ENCODE measurements around the gene CARNS1. TPM values are rescaled to one million over a fixed set of nuclear protein-coding genes. Genes with fewer than 3 reads are reported as not detected.

CARNS1 gene
- total and polyA plus RNA-seq, 8 donors: 0.39 to 2.2 (median 0.90) TPM

DNA sequence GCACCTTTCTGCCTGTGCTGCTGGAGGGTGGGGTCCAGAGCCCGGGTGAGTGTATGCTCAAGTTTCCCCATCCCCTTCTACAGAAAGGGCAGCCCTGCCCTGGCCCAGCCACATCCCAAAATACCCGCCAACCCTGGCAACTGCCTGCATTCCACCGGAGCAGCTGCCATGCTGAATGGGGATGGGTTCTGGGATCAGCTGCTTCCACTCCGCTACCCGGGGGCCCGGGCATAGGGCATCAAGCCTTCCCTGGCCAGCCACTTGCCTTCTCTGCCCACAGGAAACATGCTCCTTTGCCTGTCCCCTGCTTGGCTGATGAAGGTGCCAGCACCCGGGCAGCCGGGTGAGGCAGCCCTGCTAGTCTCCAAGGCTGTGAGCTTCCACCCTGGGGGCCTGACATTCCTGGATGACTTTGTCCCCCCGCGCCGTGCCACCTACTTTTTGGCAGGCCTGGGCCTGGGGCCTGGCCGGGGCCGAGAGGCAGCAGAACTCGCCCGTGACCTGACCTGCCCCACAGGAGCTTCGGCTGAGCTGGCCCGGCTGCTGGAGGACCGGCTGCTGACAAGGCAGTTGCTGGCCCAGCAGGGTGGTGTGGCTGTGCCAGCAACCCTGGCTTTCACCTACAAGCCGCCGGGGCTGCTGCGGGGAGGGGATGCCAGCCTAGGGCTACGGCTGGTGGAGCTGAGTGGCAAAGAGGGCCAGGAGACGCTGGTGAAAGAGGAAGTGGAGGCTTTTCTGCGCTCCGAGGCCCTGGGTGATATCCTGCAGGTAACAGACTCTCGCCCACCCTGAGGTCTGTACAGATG is 3.2 kb downstream of the CARNS1 start:
- no peaks in the 10 kb centered on the region for H3K9me3 ChIP-seq
- 42 to 50% methylated on average over 26 of the region's 26 CpGs for WGBS, 2 donors
- H3K36me3 ChIP-seq: no peaks in the 10 kb centered on the region
- intact Hi-C loops (cut with DNase I): loop anchor here in 1 of 3 donors (10.0 kb wide), 1 partner anchor 86 kb away; the partner anchor contains the start of genes CDK2AP2 and PITPNM1
- ATAC-seq (peak; percentile 6 to 22 (median 8)), DNase-seq (peak in 5 of 6 donors; percentile 47 to 90 (median 73)), FAIRE-seq (no peak)
- H3K27me3 ChIP-seq: no peaks in the 10 kb centered on the region
- H3K4me1 ChIP-seq: peaks cover 0 to 14% (median 13%) of the 10 kb centered on the region in 3 donors
- H3K4me3 ChIP-seq: no peak overlapping the region
- H3K27ac ChIP-seq: no peak overlapping the region
- TF ChIP-seq, protein P1, sequence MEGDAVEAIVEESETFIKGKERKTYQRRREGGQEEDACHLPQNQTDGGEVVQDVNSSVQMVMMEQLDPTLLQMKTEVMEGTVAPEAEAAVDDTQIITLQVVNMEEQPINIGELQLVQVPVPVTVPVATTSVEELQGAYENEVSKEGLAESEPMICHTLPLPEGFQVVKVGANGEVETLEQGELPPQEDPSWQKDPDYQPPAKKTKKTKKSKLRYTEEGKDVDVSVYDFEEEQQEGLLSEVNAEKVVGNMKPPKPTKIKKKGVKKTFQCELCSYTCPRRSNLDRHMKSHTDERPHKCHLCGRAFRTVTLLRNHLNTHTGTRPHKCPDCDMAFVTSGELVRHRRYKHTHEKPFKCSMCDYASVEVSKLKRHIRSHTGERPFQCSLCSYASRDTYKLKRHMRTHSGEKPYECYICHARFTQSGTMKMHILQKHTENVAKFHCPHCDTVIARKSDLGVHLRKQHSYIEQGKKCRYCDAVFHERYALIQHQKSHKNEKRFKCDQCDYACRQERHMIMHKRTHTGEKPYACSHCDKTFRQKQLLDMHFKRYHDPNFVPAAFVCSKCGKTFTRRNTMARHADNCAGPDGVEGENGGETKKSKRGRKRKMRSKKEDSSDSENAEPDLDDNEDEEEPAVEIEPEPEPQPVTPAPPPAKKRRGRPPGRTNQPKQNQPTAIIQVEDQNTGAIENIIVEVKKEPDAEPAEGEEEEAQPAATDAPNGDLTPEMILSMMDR (IDR thresholded peaks at IDR 0.05): no peak

DNA sequence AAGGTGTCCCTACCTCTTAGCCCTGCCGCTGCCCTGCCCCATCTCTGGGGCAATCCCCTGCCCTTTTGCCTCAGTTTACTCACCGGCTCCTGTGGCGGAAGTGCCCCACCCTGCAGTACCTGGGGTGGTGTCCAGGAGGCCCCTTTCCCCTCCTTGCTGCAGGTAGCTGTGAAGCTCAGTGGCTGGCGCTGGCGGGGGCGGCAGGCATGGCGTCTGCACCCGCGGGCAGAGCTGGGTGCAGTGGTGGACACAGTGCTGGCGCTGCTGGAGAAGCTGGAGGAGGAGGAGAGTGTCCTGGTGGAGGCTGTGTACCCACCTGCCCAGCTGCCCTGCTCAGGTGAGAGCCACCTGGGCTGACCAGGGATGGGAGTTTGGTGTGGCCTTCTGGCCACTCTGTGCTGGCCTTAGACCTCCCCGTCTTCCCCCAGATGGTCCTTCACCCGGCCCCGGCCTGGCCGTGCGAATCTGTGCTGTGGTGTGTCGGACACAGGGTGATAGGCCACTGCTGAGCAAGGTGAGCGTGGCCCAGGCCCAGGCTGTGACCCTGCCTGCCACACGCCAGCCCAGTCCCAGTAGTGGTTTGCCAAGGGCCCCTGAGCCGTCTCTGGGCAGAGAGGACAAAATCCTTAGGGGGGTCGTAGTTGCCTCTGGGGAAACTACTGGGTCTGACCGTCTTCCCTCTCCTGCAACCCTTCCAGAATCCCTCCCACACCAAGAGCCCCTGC is 4.0 kb downstream of the CARNS1 start:
- 82 to 87% methylated on average over 21 of the region's 21 CpGs for WGBS, 2 donors
- ATAC-seq: no peak
- peaks cover 0 to 14% (median 13%) of the 10 kb centered on the region in 3 donors for H3K4me1 ChIP-seq
- TF ChIP-seq, protein P1 (IDR thresholded peaks at IDR 0.05): no peak
- peak in 2 of 6 donors; percentile 47 to 85 for DNase-seq
- no peaks in the 10 kb centered on the region for H3K9me3 ChIP-seq
- no peaks in the 10 kb centered on the region for H3K27me3 ChIP-seq
- H3K27ac ChIP-seq: peak overlapping the region in 1 of 4 donors; percentile 95
- H3K4me3 ChIP-seq: peak overlapping the region in 1 of 4 donors; percentile 66
- intact Hi-C loops (cut with DNase I): loop anchor here in 1 of 3 donors (10.0 kb wide), 1 partner anchor 85 kb away; the partner anchor contains the start of genes CDK2AP2 and PITPNM1
- FAIRE-seq: no peak
- H3K36me3 ChIP-seq: no peaks in the 10 kb centered on the region

DNA sequence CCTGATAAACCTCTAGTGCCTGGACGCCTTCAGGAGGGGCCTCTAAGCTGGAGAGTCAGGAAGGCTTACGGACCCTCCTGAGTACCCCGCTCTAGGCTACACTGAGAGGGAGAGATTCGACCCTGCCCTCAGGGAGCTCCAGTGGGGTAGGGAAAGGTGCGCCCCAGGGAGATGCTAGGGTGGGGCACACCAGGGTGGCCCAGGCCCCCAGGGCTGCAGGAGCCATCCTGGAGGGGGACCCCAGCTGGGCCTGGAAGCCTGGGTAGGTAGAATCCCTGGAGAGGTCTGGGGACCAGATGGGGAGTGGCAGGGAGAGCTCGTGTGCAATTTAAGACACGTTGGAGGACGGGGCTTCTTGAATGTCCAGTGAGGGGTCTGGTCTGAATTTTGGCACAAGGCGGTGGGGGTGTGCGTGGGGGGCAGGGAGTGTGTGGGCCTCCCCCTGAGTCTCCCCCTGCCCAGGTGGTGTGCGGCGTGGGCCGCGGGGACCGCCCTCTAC is 4.7 kb downstream of the CARNS1 start:
- intact Hi-C loops (cut with DNase I): no loop called here
- ATAC-seq (no peak), DNase-seq (peak in 1 of 6 donors; percentile 69), FAIRE-seq (no peak)
- 24 to 33% methylated on average over 13 to 15 of the region's 15 CpGs for WGBS, 2 donors
- H3K4me3 ChIP-seq: peak overlapping the region; percentile 44 to 88 (median 68)
- H3K4me1 ChIP-seq: peaks cover 0 to 13% (median 11%) of the 10 kb centered on the region in 3 donors
- no peaks in the 10 kb centered on the region for H3K27me3 ChIP-seq
- no peaks in the 10 kb centered on the region for H3K9me3 ChIP-seq
- peak overlapping the region; percentile 88 to 95 (median 93) for H3K27ac ChIP-seq
- TF ChIP-seq, protein P1 (IDR thresholded peaks at IDR 0.05): no peak
- no peaks in the 10 kb centered on the region for H3K36me3 ChIP-seq

DNA sequence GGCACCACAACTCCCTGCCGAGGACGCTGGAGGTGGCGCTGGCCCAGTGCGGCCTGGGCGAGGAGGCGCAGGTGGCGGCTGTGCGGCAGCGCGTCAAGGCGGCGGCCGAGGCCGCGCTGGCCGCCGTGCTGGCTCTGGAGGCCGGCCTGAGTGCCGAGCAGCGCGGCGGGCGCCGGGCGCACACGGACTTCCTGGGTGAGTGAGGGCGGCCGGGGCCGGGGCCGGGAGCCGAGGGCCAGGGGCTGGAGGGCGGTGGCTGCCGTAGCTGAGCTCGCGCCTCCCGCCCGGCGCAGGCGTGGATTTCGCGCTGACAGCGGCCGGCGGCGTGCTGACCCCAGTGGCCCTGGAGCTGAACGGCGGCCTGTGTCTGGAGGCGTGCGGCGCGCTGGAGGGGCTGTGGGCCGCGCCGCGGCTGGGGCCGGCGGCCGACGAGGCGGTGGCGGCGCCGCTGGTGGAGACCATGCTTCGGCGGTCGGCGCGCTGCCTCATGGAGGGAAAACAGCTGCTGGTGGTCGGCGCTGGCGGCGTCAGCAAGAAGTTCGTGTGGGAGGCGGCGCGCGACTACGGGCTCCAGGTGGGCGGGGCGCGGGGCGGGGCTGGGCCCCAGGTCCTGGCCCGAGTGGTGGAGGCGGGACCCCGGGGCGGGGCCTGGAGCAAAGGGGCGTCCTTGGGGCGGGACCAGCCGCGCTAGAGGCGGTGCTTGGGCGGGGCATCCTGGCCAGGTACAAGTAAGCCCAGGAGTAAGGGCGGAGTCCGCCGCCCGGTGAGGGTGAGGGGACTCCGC is 5.4 kb downstream of the CARNS1 start:
- ATAC-seq (peak; percentile 91 to 97 (median 94)), DNase-seq (peak; percentile 95 to 100 (median 100)), FAIRE-seq (no peak)
- H3K36me3 ChIP-seq: no peaks in the 10 kb centered on the region
- TF ChIP-seq, protein P1 (IDR thresholded peaks at IDR 0.05): no peak
- H3K9me3 ChIP-seq: no peaks in the 10 kb centered on the region
- H3K4me1 ChIP-seq: peaks cover 0 to 13% (median 11%) of the 10 kb centered on the region in 3 donors
- no peaks in the 10 kb centered on the region for H3K27me3 ChIP-seq
- H3K27ac ChIP-seq: peak overlapping the region; percentile 88 to 95 (median 93)
- intact Hi-C loops (cut with DNase I): no loop called here
- peak overlapping the region; percentile 44 to 88 (median 68) for H3K4me3 ChIP-seq
- 1% methylated on average over 64 to 97 of the region's 97 CpGs for WGBS, 2 donors

All from pancreas (tissue), 10 donors.